GM19455 (cell line): Measurements from ENCODE around the gene SVBP.
A peak's percentile ranks its signal among the peaks of the same experiment; 100 is the strongest.

Source experiments
- ATAC-seq: cut with Tn5 transposase; IDR thresholded peaks from one replicate; pipeline ENCODE4 v1.9.1; 2021; ENCODE audit not compliant: unreplicated experiment

Gene SVBP

GRCh38 chr1:42806593-42806992 lies 10.6 kb downstream of the SVBP start:
- no peak for ATAC-seq

GRCh38 chr1:42806171-42806570 lies 11.0 kb downstream of the SVBP start:
- ATAC-seq = no peak

DNA sequence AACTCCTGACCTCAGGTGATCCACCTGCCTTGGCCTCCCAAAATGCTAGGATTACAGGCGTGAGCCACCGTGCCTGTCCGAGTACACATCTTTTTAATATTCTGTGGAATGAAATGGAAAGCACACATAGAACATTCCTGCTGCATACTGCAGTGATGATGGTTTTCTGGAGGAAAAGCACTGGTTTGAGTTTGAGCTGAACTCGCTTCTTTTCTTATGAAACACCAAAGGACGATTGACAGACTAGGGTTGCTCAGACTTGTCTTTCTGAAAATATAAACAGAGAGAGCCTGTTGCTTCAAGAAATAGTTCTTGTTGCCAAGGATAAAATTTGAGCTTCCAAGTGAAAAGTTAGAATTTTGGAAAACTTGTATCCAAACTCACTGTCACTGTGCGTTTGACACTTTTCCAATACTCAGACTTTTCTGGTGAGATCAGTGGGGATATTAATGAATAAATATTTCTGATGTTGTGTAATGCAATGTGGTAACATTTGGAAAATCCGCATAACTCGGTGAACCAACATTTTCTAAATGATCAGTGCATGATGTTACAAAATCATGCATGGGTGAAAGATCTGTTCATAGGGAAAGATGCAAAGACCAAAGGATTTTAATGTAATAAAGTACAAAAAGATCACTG lies 15.2 kb downstream of the SVBP start:
- no peak for ATAC-seq

GRCh38 chr1:42797979-42798378 lies 19.2 kb downstream of the SVBP start:
- ATAC-seq = no peak

- no peak for ATAC-seq
Observed at GRCh38 chr1:42797414-42797813, 19.8 kb downstream of the SVBP start.

DNA sequence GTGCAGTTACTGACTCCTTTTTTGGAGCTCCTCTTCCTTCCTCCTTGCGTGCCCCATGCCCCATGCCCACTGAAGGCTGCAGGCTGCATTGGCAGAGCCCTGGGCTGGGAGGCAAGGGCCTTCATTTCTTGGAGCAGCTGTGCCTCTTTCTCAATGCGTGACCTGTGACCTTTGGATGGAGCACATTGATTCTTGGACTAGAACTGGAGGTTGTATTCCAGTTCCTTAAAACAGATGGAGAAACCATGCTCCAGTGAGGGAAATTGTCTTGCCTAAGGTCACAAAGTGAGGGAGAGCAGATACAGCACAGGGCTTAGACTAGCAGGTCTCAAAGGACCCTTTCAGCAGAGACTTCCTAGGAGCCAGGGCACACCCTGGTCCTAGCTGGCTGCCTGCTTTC lies 23.4 kb downstream of the SVBP start:
- no peak for ATAC-seq

GRCh38 chr1:42788021-42788420 lies 29.2 kb downstream of the SVBP start:
- no peak for ATAC-seq

DNA sequence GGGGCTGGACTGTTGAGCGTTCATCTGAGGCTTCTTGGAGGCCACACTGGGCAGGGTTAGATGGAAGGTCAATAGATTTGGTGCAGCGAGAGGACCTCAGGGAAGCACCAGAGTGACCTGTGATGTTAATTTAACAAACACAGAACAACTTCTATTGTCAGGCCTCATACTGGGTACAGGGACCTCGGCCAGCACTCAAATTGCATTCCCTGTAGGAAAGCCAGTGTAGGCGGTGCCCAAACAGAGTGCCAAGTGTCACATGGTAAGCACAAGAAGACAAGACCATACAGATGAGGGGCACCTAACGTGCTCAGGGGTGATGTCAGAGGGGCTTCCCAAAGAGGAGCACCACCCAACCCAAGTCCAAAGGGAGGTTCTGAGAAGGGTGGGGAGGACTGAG lies 31.1 kb downstream of the SVBP start:
- no peak for ATAC-seq

DNA sequence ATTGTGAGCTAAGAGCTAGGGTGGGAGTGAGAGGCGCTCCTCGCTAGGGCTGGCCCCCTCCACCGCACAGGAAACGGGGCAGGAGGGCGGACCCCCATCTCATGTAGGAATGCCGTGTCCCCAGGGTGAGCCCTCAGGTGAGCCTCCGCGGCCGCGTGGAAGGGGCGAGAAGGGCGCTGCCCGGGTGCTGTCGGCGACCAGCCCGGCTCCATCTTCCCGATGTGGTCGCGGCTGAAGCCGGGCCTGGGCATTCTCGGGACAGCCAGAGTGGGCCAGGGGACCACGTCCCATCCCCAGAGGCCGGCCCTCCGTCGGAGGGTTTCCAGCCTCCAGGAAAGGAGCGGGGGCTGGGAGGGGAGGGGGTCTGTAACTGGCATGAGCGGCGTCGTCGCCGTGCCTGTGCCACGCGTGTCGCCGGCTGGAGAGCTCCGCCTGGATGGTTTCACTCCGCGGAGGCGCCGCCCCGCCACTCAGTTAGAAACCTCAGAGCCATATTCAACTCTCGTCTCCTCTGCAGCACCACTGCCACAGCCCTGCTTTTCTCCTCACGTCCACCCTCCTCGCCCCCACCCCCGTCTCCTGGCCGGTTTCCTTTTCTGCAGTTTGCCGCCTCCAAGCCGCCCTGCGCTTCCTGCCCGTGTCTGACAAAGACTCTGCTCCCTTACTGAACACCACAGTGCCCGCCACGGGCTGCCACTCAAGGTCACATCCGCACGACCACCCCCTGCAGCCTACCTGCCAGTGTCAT lies 32.1 kb downstream of the SVBP start, which contains the start of gene TMEM269:
TMEM269 (plus strand) TSS at position 46 of the 748 bp plus-strand sequence. CDS start 4,903 bp downstream, outside the sequence.
- no peak for ATAC-seq

DNA sequence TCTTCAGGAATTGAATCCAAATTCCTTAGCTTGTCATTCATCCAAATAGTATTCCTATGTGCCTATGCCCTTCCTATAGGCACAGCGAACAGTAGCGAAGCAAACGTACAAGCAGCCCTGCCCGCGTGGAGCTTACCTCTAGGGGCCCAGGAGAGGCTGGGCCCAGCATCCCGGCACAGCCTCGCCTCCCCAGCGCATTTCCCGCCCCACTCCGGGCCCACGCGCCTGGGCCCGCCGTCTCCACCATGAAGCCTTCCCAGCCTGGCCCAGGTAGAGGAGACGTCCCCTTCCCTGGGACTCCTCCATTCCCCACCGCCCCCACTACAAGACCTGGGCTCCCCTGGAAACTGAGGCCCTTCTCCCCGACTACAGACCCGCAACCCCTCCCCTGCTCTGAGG lies 32.7 kb downstream of the SVBP start:
- no peak for ATAC-seq

GRCh38 chr1:42783092-42783491 lies 34.1 kb downstream of the SVBP start:
- ATAC-seq = no peak

- no peak for ATAC-seq
Observed at GRCh38 chr1:42780176-42780575, 37.0 kb downstream of the SVBP start.

- no peak for ATAC-seq
Observed at GRCh38 chr1:42779725-42780124, 37.5 kb downstream of the SVBP start.

DNA sequence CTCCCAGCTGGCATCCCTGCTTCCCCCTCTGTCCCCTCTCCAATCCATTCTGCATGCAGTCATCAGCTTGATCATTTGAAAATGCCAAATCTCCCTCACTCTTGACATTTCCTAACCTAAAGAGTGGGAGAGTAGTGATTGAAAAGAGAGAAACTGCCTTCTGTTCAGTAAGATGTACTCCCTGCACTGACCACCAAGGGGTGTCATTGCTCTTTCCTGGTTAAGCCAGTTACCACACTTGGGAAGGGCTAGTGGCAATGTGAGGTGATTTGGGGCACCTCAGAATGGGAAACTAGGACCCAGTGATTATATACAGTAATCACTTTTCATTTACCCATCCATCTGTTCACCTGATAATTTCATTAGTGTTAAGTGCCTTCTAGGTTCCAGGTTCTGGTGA lies 39.3 kb downstream of the SVBP start:
- no peak for ATAC-seq

DNA sequence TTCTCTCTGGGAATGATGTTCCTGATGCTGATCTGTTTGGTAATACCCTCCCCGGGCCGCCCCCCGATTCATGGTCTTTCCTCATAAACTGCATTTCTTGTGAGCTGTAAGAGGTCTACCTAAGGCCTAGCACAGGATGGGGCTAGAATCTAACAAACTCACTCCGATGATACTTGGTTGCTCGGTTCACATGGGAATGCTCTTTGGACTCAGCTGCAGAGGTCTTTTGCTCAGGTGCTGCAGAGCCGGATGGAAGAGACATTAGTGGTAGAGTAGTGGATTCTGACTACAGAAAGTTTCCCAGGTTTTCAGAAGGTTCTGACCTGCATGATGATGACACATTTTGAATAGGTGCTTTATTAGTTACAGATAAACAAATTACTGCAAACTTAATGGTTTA lies 40.7 kb downstream of the SVBP start:
- ATAC-seq = no peak

DNA sequence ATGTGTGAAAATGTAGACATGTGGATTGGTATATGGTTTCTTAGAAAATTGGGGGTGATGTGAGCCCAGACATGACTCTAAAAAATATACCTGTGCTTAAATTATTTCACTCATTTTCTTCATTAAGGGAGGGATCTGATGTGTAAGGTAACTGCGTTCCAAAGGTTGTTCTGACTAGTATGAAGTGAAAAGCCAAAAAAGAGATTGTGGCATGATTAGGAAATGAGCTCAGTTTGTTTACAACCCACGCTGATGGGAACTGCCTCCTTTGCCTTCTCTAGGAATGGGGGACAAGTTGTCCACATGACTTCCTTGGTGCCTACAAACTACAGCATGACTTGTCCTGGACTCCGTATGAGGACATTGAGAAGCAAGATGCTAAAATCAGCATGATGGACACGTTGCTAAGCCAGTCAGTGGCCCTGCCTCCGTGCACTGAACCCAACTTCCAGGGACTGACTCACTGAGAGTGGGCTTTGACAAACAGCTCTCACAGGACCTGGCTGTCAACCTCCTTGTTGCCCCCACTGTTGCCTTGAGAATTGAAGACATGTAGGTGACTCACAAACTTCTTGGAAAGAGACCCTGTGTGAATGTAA lies 42.2 kb downstream of the SVBP start:
- ATAC-seq = no peak

GRCh38 chr1:42773420-42773819 lies 43.8 kb downstream of the SVBP start:
- no peak for ATAC-seq

DNA sequence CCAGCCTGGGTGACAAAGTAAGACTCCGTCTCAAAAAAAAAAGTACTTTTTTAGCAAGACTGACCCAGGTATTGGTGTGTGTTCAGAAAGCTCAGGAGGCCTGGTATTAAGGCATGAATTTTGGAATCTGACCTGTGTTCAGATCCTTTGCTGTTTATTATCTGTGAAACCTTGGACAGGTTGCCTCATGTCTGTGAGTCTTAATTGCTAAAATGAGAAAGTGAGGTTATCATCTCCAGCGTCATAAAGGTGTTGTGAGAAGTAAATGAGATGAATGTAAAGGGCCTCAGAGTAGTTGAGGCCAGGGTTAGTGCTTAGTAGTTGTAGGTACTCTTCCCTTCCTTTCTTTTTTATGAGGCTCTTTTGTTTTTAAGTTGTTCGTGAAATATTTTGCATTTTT lies 47.4 kb downstream of the SVBP start:
- no peak for ATAC-seq

DNA sequence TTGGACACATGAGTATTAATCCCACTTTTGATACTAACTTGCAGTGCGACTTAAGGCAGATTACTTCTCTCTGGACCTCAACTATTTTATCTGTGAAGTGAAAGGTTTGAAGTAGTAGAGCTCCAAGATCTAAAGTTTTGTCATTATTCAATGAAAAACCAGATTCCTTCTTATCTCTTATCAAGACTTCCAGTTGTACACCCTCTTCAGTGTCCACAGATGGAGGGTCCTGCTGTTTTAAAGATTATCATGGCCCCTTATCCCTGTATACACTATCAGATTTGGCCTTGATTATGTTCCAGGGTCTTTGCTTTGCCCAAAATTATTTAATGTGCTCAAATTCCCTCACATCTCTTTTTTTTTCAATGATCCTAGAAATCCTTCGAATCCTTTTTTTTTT lies 49.0 kb downstream of the SVBP start:
- ATAC-seq = no peak

- ATAC-seq = peak; percentile 23
Observed at GRCh38 chr1:42767510-42768000, 49.6 kb downstream of the SVBP start.

DNA sequence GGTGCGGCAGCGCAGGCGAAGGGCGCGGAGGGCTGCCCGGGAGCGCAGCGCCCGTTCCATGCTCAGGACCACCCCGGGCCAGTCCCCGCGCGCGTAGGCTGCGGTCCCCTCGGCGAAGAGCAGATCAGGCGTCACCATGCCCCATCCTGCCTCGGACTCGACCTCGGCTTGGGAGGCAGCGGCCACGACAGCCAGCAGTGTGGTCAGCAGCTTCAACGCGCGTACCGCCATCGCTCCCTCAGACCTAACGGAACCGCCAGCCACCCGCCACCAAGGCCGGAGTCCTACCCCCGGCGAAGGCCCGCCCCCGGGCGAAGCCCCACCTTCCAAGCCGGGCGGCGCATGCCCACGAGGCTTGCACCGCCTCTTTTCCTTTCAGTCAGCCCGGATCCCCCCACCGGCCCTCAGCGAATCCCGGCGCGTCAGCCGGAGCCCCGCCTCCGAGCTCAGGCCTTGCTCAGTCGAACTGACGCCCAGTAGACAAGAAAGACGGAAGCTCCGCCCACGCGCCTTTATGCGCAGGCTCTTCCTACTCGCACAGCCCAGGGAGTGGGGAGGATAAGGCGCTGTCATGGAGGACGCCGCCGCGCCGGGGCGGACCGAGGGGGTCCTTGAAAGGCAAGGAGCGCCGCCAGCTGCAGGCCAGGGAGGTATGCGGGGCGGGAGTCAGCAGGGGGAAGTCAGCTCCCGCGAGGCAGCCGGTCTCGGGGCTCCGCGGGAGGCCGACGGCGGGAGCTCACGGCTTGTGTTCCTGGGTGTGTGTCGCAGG lies 50.3 kb downstream of the SVBP start, which contains the start of the genes C1orf50 and P3H1:
C1orf50 (plus strand) TSS at position 509 of the 769 bp plus-strand sequence; CDS start at position 572, 63 bp downstream.
P3H1 (minus strand) TSS at position 288 of the 769 bp plus-strand sequence; CDS start at position 231, 57 bp downstream.
- peak; percentile 93 for ATAC-seq
